Activated CD4-positive, alpha-beta T cell treated with anti-CD3 and anti-CD28 coated beads, Interleukin-10, Interleukin-2, amounts not matched to agents 100 ng/mL and 50 ng/mL, durations not matched to agents 16 hours and 8 hours (primary cell): ENCODE results near the gene LEMD1.
"Not testable (repeated sequence)": the region's sequence is repeated elsewhere in the genome, so short reads cannot be mapped to it uniquely, and the experiment has no call there.

Experiments
- DNase-seq: peaks from one replicate; pipeline ENCODE4 v3.0.0-alpha.2; 2020

The LEMD1 gene

DNA sequence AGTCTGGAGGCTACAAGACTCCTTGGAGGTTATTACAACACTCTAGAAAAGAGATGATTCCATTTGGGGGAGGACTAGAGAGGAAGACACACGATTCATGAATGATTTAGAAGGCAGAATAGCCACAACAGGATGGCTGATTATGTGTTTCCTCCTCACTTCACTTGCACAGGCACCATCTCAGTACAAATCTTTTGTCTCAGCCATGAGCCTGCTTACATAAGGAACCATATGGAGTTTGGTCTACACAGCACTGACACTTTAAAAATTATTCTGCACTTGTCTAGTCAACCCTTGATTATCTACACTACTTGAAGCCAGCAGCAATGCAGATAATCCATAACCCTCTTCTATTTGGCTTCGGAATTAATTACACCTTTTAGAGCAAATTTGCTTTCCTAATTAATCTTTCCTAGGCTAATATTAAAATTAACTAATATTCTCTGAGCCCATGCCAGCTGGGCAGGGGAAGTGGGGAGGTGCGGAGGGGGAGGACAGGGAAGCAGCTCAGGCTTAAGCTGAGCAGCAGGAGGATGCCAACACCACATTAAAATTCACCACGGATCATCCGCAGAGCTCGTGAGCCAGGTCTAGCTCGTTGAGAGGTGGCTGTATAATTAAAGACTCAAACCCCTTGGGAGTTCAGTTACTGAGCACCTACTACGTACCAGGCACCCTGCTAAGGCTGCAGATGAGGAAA, 3.2 kb upstream of the LEMD1 start:
- DNase-seq: no peak

GRCh38 chr1:205423814-205424399, 2.1 kb upstream of the LEMD1 start:
- no peak for DNase-seq

GRCh38 chr1:205422993-205423642, 1.3 kb upstream of the LEMD1 start:
- DNase-seq: no peak

- no peak for DNase-seq
These were observed 918 bp downstream of the LEMD1 start for GRCh38 chr1:205420938-205421337.

DNA sequence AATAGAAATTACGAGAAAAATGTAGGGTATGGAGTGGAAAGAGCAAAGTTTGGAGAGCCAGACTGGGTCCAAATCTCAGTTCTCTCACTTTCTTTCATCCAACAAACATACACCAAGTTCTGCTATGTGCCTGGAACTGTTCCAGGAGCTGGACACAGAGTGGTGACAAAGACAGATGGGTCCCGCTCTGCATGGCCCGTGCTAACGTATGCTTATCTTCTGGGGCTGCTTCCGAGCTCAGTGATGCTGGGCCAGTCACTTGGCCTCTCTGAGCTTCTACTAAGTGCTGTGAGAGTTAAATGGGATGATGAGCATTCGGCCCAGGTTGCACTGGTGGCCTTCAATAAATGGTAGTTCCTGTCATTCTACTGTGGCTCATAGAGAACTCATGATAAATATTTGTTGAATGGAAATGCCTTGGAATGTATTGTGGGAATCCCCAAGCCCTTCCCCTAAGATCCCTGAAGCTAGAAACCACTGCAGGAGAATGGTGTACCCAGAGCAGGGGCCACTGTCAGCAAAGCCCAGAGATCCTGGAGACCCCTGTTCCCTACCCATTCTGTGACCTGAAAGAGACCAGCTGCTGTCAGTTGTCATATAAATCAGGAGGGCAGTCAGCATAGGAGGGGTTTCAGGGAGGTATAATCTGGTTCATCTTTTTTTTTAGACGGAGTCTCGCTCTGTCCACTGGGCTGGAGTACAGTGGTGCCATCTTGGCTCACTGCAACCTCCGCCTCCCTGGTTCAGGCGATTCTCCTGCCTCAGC, 3.8 kb downstream of the LEMD1 start:
- no peak for DNase-seq

DNA sequence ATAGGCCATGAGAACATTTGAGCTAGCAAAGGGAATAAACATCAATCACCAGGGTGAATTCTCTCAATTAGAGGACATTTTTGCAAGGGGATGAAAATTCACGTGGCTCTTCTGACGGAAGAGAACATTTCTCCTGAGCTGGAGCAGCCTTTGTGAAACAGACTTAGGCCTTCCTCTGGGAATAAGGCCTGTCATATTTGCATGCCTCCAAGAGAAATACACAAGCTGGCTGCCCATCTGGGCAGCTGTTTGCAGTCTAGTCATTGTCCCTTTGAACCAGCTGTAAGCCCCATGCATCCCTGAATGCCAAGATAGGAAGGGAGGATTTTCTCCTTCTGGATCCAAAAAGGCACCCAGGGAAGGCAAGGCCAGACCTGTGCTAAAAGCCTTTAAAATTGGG, 5.5 kb downstream of the LEMD1 start:
- DNase-seq: no peak

DNA sequence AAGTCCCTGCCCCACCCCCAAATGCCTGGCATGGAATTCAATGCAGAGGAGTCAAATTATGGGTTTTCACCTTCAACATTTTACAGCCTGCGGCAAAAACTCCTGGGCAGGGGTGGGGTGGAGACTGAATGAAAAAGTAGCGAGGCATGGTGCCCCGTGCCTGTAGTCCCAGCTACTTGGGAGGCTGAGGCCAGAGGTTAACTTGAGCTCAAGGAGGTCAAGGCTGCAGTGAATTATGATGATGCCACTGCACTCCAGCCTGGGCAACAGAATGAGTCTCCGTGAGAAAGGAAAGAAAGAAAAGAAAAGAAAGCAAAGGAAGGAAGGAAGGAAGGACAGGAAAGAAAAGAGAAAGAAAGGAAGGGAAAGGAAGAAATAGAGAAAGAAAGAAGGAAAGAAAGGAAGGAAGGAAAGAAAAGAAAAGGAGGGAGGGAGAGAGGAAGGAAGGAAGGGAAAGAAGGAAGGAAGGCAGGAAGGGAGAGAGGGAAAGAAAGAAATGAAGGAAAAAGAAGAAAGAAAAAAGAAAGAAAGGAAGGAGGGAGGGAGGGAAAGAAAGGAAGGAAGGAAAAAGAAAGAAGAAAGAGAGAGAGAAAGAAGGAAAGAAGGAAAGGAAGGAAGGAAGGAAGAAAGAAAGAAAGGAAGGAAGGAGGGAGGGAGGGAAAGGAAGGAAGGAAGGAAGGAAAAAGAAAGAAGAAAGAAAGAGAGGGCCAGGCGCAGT, 11.1 kb downstream of the LEMD1 start:
- DNase-seq: no peak

- no peak for DNase-seq
These were observed 13.9 kb downstream of the LEMD1 start for GRCh38 chr1:205407970-205408369.

DNA sequence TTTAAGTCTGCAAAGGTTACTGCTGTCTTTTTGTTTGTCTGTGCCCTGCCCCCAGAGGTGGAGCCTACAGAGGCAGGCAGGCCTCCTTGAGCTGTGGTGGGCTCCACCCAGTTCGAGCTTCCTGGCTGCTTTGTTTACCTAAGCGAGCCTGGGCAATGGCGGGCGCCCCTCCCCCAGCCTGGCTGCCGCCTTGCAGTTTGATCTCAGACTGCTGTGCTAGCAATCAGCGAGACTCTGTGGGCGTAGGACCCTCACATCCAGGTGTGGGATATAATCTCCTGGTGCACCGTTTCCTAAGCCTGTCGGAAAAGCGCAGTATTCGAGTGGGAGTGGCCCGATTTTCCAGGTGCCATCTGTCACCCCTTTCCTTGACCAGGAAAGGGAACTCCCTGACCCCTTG, 15.6 kb downstream of the LEMD1 start:
- not testable (repeated sequence) for DNase-seq

GRCh38 chr1:205404484-205404883, 17.4 kb downstream of the LEMD1 start:
- not testable (repeated sequence) for DNase-seq

DNA sequence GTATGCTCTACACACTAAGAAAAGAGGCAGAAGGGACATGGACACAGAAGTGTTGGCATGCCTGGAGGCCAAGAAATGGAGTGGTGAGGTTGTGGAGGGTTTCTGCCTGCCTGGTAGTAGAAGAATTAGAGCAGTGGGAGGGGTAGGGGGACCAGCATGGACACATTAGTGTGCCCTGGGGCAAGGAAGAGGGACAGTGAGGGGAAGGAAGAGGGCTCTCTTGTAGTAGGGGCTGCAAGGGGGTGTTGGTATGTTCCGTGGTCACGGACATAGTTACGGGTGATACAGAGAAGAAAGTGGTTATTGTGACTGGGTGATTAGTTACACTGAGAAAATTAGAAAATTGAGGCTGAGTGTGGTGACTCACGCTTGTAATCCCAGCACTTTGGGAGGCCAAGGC, 23.3 kb downstream of the LEMD1 start:
- no peak for DNase-seq

GRCh38 chr1:205396967-205397616, 24.8 kb downstream of the LEMD1 start:
- peak; percentile 38 for DNase-seq

- no peak for DNase-seq
These were observed 26.2 kb downstream of the LEMD1 start for GRCh38 chr1:205395616-205396015.

DNA sequence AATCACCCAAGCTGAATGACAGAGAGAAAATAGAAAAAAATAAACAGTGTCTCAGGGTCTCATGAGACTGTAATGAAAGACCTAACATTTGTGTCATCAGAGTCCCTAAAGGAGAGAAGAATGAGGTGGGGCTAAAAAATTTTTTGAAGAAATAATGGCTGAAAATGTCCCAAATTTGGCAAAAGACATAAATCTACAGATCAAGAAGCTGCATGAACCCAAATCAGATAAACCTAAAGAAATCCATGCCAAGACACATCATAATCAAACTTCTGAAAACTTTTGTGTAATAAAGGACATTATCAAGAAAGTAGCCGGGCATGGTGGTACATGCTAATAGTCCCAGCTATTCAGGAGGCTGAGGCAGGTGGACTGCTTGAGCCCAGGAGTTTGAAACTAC, 29.2 kb downstream of the LEMD1 start:
- no peak for DNase-seq

GRCh38 chr1:205391386-205391785, 30.5 kb downstream of the LEMD1 start:
- DNase-seq: no peak

GRCh38 chr1:205387845-205388244, 34.0 kb downstream of the LEMD1 start:
- no peak for DNase-seq

DNA sequence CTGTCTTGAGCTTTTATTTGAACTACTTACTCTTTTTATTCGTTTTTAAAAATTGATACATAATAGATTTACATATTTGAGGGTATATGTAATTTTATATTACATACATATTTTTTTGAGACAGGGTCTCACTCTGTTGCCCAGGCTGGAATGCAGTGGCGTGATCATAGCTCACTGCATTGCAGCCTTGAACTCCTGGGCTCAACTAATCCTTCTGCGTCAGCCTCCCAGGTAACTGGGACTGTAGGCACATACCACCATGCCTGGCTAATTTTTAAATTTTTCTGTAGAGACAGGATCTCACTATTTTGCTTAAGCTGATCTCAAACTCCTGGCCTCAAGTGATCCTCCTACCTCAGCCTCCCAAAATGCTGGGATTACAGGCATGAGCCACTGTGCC, 38.9 kb downstream of the LEMD1 start:
- DNase-seq: not testable (repeated sequence)

- DNase-seq: no peak
These were observed 39.3 kb downstream of the LEMD1 start for GRCh38 chr1:205382561-205382960.

DNA sequence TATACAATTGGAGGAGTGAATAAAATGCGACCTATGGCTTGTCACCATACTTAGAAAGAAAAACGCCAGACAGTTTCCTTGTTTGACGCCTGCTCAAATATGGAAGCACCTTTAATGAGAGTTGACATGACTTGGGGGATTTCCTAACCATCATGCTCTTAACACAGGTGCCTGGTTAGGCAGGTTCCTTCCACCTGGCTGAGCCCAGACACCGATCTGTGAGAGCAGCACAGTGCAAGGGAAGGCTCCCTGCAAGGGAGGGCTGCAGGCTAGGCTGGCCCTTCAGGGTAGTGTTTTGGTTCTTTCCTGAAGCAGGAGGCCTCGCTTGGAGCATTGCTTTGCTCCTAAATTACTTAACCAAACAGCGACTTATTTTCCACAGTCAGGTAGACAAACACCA, 40.6 kb downstream of the LEMD1 start:
- no peak for DNase-seq

DNA sequence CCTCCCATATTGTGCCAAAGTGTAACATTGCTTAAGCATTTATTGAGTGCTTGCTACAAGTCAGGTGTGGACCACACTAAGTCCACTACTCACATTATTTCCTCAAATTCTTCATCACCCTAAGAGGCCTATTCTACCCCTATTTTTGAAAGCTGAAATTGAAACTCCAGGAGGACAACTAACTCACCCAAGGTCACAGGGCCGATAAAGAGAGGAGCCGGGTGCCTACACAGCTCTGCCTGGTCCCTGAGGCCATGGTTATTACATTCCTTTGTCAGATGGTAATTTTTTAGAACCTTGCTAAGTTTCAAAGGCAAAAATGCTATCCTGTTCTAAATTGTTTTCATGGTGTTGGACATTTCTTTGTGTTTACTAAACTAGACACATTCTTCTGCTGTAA, 41.0 kb downstream of the LEMD1 start:
- no peak for DNase-seq

DNA sequence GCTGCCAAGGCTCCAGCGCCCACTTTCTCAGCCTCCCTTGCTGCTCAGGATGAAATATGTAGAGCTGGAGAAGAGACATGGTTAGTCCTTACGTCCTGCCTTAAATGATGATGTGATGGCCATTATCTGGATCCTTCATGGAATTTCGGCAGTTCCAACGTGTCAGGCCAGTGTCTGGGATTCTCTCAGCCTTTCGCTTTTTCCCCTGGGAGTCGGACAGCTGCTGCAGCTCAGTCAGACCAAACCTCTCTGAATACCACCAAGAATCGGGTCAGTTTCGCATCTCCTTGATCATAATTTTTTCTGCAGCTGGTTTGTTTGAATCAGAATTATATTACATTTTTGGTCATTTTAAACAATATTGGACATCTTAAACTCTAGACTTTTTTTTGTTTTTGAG, 42.8 kb downstream of the LEMD1 start:
- DNase-seq: no peak

GRCh38 chr1:205377355-205377754, 44.5 kb downstream of the LEMD1 start:
- DNase-seq: no peak

GRCh38 chr1:205376739-205377138, 45.1 kb downstream of the LEMD1 start:
- no peak for DNase-seq
